HG02763 (cell line): ENCODE data around the gene UST.
"Not testable (repeated sequence)": the region's sequence is repeated elsewhere in the genome, so short reads cannot be mapped to it uniquely, and the experiment has no call there.

Source experiments
- ATAC-seq: cut with Tn5 transposase; IDR thresholded peaks from one replicate; pipeline ENCODE4 v1.9.1; 2021; ENCODE audit warnings: mild to moderate bottlenecking, moderate library complexity; ENCODE audit not compliant: unreplicated experiment

The UST gene

GRCh38 chr6:149098700-149099276 lies 352.0 kb downstream of the UST start:
- ATAC-seq, result no peak

- no peak for ATAC-seq
Measured at GRCh38 chr6:149102324-149102723, 355.5 kb downstream of the UST start.

- ATAC-seq, result not testable (repeated sequence)
Measured at GRCh38 chr6:149103950-149104349, 357.1 kb downstream of the UST start.

- no peak for ATAC-seq
Measured at GRCh38 chr6:149107520-149107919, 360.7 kb downstream of the UST start.

- ATAC-seq, result no peak
Measured at GRCh38 chr6:149108038-149108748, 361.4 kb downstream of the UST start.

GRCh38 chr6:149108749-149109100 lies 361.9 kb downstream of the UST start:
- ATAC-seq, result no peak

- ATAC-seq, result no peak
Measured at GRCh38 chr6:149109397-149110070, 362.7 kb downstream of the UST start.

- no peak for ATAC-seq
Measured at GRCh38 chr6:149111556-149112115, 364.8 kb downstream of the UST start.

- ATAC-seq, result peak; percentile 48
Measured at GRCh38 chr6:149112976-149113375, 366.1 kb downstream of the UST start.

- ATAC-seq, result no peak
Measured at GRCh38 chr6:149114167-149114566, 367.3 kb downstream of the UST start.

GRCh38 chr6:149118737-149119653 lies 372.2 kb downstream of the UST start:
- no peak for ATAC-seq

GRCh38 chr6:149122850-149123821 lies 376.3 kb downstream of the UST start:
- ATAC-seq, result no peak

GRCh38 chr6:149125309-149125708 lies 378.5 kb downstream of the UST start:
- no peak for ATAC-seq
